Measurements from ENCODE around the gene SVIL.
A peak's percentile ranks its signal among the peaks of the same experiment; 100 is the strongest.

Gene SVIL, protein sequence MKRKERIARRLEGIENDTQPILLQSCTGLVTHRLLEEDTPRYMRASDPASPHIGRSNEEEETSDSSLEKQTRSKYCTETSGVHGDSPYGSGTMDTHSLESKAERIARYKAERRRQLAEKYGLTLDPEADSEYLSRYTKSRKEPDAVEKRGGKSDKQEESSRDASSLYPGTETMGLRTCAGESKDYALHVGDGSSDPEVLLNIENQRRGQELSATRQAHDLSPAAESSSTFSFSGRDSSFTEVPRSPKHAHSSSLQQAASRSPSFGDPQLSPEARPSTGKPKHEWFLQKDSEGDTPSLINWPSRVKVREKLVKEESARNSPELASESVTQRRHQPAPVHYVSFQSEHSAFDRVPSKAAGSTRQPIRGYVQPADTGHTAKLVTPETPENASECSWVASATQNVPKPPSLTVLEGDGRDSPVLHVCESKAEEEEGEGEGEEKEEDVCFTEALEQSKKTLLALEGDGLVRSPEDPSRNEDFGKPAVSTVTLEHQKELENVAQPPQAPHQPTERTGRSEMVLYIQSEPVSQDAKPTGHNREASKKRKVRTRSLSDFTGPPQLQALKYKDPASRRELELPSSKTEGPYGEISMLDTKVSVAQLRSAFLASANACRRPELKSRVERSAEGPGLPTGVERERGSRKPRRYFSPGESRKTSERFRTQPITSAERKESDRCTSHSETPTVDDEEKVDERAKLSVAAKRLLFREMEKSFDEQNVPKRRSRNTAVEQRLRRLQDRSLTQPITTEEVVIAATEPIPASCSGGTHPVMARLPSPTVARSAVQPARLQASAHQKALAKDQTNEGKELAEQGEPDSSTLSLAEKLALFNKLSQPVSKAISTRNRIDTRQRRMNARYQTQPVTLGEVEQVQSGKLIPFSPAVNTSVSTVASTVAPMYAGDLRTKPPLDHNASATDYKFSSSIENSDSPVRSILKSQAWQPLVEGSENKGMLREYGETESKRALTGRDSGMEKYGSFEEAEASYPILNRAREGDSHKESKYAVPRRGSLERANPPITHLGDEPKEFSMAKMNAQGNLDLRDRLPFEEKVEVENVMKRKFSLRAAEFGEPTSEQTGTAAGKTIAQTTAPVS (N-terminal part only)

GRCh38 chr10:29634764-29635625 lies at the start of gene SVIL:
TSS of gene SVIL (minus strand) at chr10:29634971. CDS start at chr10:29555058, 79,913 bp downstream.
- DNase-seq (ENCODE audit: extremely low read depth in 1 of 2, low read depth in 1 of 2) = no peak

DNA sequence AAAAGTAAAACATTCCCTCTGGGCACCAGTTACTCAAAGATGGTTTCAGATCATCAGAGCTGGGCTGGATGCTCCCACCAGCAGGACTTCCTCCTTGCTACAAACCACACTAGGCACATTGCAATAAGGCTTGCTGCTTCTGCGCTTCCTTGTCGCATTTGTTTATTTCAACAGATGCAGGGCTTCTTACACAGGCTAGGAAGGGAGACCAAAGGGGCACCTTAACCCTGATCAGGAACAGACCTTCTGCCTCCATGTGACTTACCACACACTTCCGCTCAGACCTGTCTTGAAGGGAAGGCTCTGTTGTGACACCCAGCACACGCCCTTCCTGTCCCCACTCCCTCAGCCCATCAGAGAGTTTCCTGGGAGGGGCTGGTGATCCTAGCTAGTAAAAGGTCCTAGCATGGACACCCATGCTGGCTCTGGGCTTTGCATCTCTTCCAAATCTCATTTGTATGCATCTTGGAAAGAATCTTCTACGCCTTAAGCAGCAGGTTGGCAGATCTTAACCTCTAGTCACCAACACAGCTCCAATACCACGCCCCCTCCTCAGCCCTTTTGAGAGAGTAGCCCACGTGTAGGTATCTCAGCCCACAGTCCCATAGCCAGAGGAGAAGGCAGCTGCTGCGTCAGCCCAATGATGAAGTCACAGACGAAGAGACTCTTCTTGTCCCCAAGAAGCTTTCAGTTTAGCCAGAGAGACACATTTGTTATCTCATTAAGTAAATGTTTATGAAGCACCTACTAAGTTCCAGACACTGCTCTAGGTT lies 47.1 kb upstream of the SVIL start:
- DNase-seq (ENCODE audit: extremely low read depth in 1 of 2, low read depth in 1 of 2) = peak in 1 of 2 donors; percentile 26

DNA sequence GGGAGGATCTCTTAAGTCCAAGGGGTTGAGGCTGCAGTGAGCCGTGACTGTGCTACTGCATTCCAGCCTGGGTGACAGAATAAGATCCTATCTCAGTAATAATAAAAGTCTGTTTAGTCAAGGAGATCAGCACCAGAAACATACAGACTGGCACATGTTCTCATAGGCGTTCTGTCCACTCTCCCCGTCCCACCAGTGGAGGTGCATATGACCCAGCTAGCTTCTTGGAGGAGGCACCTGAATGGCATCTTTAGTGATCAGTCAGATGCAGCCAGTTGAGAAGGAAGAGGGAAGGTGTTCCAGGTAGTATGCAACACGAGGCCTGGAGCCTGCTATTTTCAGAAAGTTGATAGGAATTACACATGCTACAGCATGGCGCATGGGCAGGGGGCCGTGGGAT lies 45.3 kb upstream of the SVIL start:
- DNase-seq (ENCODE audit: extremely low read depth in 1 of 2, low read depth in 1 of 2) = no peak

GRCh38 chr10:29676732-29677131 lies 42.0 kb upstream of the SVIL start:
- DNase-seq (ENCODE audit: extremely low read depth in 1 of 2, low read depth in 1 of 2) = no peak

DNA sequence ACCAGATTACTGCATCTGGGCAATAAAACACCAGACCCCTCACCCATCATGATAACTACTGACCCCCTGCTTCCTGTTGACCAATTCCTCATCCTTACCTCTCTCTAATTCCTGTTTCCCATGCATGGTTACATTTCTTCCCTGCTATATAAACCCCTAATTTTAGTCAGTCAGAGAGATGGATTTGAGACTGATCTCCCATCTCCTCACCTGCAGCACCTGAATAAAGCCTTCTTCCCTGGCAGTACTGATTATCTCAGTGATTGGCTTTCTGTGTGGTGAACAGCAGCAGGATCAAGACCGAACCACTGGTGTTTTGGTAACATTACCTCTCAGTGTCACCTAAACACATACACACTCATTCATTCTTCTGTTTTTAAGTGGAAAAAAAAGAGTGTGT lies 41.2 kb upstream of the SVIL start:
- DNase-seq (ENCODE audit: extremely low read depth in 1 of 2, low read depth in 1 of 2) = no peak

- DNase-seq (ENCODE audit: extremely low read depth in 1 of 2, low read depth in 1 of 2) = no peak
These were observed 37.2 kb upstream of the SVIL start for GRCh38 chr10:29671968-29672367.

- DNase-seq (ENCODE audit: extremely low read depth in 1 of 2, low read depth in 1 of 2) = no peak
These were observed 36.5 kb upstream of the SVIL start for GRCh38 chr10:29671228-29671780.

DNA sequence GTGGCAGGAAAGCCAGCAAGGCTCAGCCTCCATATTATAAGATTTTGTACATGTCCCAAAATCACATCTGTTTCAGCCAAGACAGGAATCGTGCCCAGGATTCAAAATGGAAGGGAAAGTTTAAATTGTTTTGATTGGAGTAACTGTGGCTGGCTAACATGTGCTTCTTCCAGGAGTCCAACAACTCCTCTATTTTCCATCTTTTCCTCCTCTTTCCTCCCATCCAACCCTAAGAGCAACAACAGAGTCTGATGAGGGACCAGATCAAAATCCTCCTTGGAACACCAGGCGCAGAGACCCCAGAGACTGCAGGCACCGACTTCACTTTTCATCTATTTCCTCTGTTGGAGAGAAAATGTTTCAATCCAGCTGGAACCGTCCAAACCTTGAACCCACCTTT lies 36.0 kb upstream of the SVIL start:
- DNase-seq (ENCODE audit: extremely low read depth in 1 of 2, low read depth in 1 of 2) = no peak

DNA sequence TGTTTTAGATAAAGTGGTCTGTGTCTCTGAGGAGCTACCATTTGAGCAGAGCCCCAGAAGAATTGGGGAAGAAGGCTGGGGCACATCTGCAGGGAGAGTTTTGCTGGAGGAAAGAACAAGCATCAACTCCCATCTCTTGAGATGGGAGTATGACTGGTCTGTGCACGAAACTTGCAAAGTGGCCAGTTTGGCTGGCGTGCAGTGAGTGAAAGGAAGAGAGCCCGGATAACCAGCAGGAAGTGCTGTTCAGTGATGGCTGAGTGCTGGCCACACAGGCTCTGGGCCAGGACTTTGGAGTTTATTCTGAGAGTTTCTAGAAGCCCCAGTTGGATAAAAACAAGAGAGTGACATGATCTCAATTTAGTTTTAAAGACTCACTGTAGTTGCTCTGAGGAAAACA lies 34.4 kb upstream of the SVIL start:
- no peak for DNase-seq (ENCODE audit: extremely low read depth in 1 of 2, low read depth in 1 of 2)

DNA sequence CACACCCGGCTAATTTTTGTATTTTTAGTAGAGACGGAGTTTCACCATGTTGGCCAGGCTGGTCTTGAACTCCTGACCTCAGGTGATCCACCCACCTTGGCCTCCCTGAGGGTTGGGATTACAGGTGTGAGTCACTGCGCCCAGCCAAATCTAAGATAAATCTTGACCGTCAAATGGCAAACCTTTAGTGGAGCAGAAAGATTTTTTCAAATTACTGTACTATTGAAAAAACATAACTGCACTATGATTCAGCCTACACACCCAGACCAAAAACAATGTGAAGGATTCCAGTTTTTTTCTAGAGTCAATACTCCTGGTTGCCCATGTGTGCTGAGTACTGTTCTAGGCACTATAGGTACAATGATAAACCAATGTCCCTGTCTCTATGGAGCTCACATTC lies 33.9 kb upstream of the SVIL start:
- DNase-seq (ENCODE audit: extremely low read depth in 1 of 2, low read depth in 1 of 2) = no peak

- DNase-seq (ENCODE audit: extremely low read depth in 1 of 2, low read depth in 1 of 2) = no peak
These were observed 32.4 kb upstream of the SVIL start for GRCh38 chr10:29667191-29667590.

- no peak for DNase-seq (ENCODE audit: extremely low read depth in 1 of 2, low read depth in 1 of 2)
These were observed 31.4 kb upstream of the SVIL start for GRCh38 chr10:29666201-29666600.

- DNase-seq (ENCODE audit: extremely low read depth in 1 of 2, low read depth in 1 of 2) = no peak
These were observed 28.9 kb upstream of the SVIL start for GRCh38 chr10:29663718-29664117.

DNA sequence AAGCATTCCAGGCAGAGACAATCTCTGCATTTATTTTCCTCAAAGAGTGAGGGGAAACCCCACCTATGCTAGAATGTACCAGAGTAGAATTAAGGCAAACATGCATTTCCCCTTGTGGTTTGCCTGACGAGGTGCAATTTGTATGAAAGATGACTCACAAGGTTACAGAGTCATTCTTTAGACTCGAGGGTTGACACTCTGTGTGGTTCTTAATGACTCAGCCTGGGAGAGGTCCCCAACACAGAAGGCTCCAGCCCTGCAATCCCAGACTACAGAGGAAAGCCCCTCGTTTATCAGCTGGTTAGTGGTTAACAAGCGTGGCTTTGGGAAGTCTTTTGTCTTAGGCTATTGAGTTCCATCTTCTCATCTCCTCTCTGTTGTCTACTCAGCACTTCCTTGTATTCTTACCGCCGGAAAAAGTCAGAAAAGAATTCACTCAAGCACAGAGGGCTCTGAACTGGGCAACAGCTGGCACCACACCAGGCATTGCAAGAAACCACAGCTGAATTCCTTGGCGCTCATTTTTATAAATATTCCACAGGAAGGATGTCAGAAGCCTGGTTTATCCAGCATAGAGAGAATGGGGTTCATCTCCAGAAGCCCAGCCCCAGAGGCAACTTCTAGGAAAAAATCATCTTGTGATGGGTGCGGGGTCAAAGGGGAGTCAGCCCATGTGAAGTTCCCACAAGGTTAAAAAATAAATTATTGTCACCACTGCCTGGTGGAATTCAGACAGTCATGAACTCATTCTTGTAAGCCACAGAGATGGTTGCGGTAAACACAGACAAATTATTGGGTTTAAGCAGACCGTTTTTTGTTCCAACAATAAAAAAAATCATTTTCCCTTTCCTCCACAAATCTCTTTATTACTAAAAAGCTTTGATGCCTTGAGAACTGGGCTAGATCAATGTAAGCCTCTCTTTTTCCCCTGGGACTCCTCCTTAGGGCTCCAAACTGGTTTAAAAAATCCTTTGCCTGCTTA lies 24.5 kb upstream of the SVIL start:
- DNase-seq (ENCODE audit: extremely low read depth in 1 of 2, low read depth in 1 of 2) = peak; percentile 27 to 48

- DNase-seq (ENCODE audit: extremely low read depth in 1 of 2, low read depth in 1 of 2) = no peak
These were observed 23.0 kb upstream of the SVIL start for GRCh38 chr10:29657719-29658274.

- no peak for DNase-seq (ENCODE audit: extremely low read depth in 1 of 2, low read depth in 1 of 2)
These were observed 21.8 kb upstream of the SVIL start for GRCh38 chr10:29656451-29656992.

DNA sequence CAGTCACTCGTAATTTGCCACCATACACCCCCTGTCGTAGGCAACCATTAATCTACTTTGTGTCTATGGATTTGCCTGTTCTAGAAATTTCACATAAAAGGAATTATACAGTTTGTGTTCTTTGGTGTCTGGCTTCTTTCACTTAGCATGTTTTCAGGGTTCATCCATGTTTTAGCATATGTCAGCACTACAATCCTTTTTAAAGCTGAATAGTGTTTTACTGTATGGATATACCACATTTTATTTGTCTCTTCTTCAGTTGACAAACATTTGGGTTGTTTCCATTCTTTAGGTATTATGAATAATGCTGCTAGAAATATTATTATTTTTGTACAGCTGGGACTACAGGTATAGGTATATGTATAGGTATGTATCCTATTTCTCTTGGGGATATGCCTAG lies 17.4 kb upstream of the SVIL start:
- DNase-seq (ENCODE audit: extremely low read depth in 1 of 2, low read depth in 1 of 2) = no peak

GRCh38 chr10:29651767-29652166 lies 17.0 kb upstream of the SVIL start:
- no peak for DNase-seq (ENCODE audit: extremely low read depth in 1 of 2, low read depth in 1 of 2)

Measured in activated CD8-positive, alpha-beta memory T cell treated with anti-CD3 and anti-CD28 coated beads for 1 hour (primary cell).